ENCODE data around the gene KRTAP4-5.

GRCh38 chr17:41196068-41196467 is 46.4 kb upstream of the KRTAP4-5 start:
- TF ChIP-seq CTCF (IDR thresholded peaks at IDR 0.05) (no peak), EP300 (IDR thresholded peaks at IDR 0.05) (no peak)
